Measurements from ENCODE around the gene RNF141. TPM values are rescaled to one million over a fixed set of nuclear protein-coding genes. Genes with fewer than 3 reads are reported as not detected.

The RNF141 gene
- total and polyA plus RNA-seq, 7 donors: 5.0 to 42.2 (median 16.6) TPM

DNA sequence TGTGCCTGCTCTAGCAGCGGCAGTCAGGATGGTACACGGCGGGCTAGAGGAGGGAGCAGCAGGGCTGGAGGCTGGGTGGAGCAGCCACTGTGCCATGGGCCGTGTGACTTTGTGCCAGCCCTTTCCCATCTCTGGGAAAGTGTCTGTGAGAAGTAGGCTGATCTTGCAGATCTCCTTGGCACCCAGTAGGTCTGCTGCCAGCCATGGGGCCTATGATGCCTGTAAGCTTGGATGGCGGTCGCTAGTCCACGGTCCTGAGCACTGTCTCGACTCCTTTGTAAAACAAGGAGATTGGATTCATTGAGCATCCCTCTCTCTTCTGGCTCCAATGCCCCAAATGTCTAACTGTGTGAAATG is 63.3 kb downstream of the RNF141 start:
- H3K27me3 ChIP-seq (ENCODE audit: insufficient read depth in 3 of 3, low read length in 2 of 3): no peaks in the 10 kb centered on the region
- no peak for ATAC-seq
- DNase-seq: no peak
- TF ChIP-seq, protein P1, sequence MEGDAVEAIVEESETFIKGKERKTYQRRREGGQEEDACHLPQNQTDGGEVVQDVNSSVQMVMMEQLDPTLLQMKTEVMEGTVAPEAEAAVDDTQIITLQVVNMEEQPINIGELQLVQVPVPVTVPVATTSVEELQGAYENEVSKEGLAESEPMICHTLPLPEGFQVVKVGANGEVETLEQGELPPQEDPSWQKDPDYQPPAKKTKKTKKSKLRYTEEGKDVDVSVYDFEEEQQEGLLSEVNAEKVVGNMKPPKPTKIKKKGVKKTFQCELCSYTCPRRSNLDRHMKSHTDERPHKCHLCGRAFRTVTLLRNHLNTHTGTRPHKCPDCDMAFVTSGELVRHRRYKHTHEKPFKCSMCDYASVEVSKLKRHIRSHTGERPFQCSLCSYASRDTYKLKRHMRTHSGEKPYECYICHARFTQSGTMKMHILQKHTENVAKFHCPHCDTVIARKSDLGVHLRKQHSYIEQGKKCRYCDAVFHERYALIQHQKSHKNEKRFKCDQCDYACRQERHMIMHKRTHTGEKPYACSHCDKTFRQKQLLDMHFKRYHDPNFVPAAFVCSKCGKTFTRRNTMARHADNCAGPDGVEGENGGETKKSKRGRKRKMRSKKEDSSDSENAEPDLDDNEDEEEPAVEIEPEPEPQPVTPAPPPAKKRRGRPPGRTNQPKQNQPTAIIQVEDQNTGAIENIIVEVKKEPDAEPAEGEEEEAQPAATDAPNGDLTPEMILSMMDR (IDR thresholded peaks at IDR 0.05): no peak
- 96 to 99% (median 96%) methylated on average over 8 of the region's 8 CpGs for WGBS, 3 donors
- intact Hi-C loops (cut with DNase I): no loop called here
- H3K27ac ChIP-seq: no peak overlapping the region
- peaks cover 2 to 96% of the 10 kb centered on the region in 2 donors for H3K36me3 ChIP-seq (ENCODE audit: insufficient read depth in 1 of 2, low read depth in 1 of 2)
- H3K4me1 ChIP-seq: peaks cover 15% of the 10 kb centered on the region
- no peaks in the 10 kb centered on the region for H3K9me3 ChIP-seq
- H3K4me3 ChIP-seq: no peak overlapping the region

DNA sequence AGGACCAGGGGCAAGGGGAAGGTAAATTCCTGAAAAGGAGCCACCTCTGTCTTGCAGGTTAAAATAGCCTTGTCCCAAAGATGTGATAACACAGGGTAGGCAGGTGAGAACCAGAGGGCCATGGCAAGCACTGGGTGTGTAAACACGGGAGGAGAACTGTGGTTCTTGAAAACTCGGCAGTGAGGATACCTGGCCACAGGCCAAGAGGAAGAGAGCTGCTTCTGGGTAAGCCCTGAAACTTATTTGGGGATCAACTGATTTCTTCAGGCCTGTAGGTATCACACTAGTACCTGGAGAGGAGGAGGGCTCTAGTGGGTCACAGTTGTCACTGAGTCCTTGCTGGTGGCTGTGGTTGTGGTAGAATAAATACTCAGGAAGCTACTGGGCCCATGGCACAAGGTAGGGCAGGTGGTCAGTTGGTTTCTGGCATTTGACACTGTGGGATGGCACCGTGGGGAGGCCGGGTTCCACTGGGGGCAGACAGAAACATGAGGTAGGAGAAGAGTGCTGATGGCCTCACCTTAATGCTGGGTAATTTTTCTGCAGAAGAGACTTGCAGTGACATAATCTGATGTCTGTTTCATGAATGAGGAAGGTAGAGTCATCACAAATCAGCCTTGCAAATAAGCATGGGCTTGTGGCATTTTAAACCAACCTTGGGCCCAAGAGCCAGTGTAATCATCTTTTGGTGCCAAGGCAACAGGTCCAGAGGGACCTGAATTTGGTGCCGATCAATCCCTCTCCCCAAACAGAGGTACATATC is 63.9 kb downstream of the RNF141 start:
- Histone ChIP-seq H3K4me1 (peaks cover 15% of the 10 kb centered on the region), H3K9me3 (no peaks in the 10 kb centered on the region), H3K27me3 (ENCODE audit: insufficient read depth in 3 of 3, low read length in 2 of 3) (no peaks in the 10 kb centered on the region), H3K4me3 (no peak overlapping the region), H3K36me3 (ENCODE audit: insufficient read depth in 1 of 2, low read depth in 1 of 2) (peaks cover 2 to 95% of the 10 kb centered on the region in 2 donors), H3K27ac (no peak overlapping the region)
- 84 to 87% (median 85%) methylated on average over 5 of the region's 5 CpGs for WGBS, 3 donors
- TF ChIP-seq, protein P1 (IDR thresholded peaks at IDR 0.05): no peak
- no peak for DNase-seq
- no peak for ATAC-seq
- intact Hi-C loops (cut with DNase I): no loop called here

DNA sequence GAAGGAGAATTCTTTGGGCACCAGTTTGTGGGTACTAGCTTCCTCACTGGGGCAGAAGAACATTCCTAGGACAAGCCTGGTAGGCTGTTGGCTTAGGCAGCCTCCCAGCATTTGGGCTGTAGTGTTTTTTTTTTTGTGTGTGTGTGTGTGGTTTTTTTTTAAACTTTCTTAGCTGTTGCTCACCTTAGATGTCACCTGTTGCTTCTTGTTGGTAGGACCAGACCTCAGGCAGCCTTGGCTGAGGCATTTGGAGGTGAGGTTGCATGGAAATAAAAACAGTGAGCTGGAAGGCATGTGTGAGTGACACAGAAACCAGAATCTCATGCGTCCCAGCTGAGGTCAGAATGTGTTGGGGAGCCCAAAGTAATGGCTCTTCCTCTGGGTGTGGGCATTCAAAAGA is 64.6 kb downstream of the RNF141 start:
- intact Hi-C loops (cut with DNase I): no loop called here
- Histone ChIP-seq H3K27me3 (ENCODE audit: insufficient read depth in 3 of 3, low read length in 2 of 3) (no peaks in the 10 kb centered on the region), H3K27ac (no peak overlapping the region), H3K36me3 (ENCODE audit: insufficient read depth in 1 of 2, low read depth in 1 of 2) (peaks cover 2 to 88% of the 10 kb centered on the region in 2 donors), H3K4me3 (no peak overlapping the region), H3K9me3 (no peaks in the 10 kb centered on the region), H3K4me1 (peaks cover 10% of the 10 kb centered on the region)
- TF ChIP-seq, protein P1 (IDR thresholded peaks at IDR 0.05): no peak
- 88 to 93% (median 92%) methylated on average over 1 of the region's 1 CpG for WGBS, 3 donors
- no peak for DNase-seq
- ATAC-seq: no peak

DNA sequence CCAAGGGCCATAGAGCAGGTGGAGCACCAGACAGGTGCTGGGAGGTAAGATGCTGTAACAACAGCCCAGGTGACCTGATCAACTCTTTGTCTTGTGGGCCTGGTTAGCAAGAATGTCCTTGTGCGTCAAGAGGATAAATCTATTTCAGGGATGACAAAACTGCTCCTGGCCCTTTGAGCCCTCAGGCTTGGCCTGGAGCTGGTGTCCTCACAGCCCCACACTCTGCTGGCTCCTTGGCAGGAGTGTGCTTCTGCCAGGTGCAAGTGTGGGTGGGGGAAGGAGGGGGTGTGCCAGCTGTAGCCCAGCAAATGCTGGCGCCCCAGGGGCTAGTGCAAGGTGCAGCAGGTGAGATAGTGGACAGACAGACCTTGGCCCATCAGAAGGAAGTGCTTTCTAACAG is 66.4 kb downstream of the RNF141 start:
- TF ChIP-seq, protein P1 (IDR thresholded peaks at IDR 0.05): no peak
- Histone ChIP-seq H3K27me3 (ENCODE audit: insufficient read depth in 3 of 3, low read length in 2 of 3) (no peaks in the 10 kb centered on the region), H3K4me1 (peaks cover 4% of the 10 kb centered on the region), H3K36me3 (ENCODE audit: insufficient read depth in 1 of 2, low read depth in 1 of 2) (peaks cover 2 to 71% of the 10 kb centered on the region in 2 donors), H3K9me3 (no peaks in the 10 kb centered on the region), H3K4me3 (no peak overlapping the region), H3K27ac (no peak overlapping the region)
- DNase-seq (no peak), ATAC-seq (peak; percentile 57 to 75 (median 64))
- WGBS, 3 donors: 57 to 71% (median 69%) methylated on average over 2 of the region's 2 CpGs
- intact Hi-C loops (cut with DNase I): loop anchor here in 1 of 2 donors (1.0 kb wide), 1 partner anchor 26 kb away; no protein-coding TSS in a partner anchor
